HG03025 (cell line): ENCODE measurements around the gene IARS1.

Experiments used
- ATAC-seq: cut with Tn5 transposase; IDR thresholded peaks from one replicate; pipeline ENCODE4 v1.9.1; 2021; ENCODE audit warnings: mild to moderate bottlenecking, moderate library complexity; ENCODE audit not compliant: unreplicated experiment, low FRiP score

IARS1 gene

GRCh38 chr9:92247981-92248380 is 45.5 kb downstream of the IARS1 start:
- ATAC-seq: no peak

- ATAC-seq: no peak
These were observed 46.2 kb downstream of the IARS1 start for GRCh38 chr9:92247296-92247695.

- ATAC-seq: no peak
These were observed 48.3 kb downstream of the IARS1 start for GRCh38 chr9:92245005-92245797.
